Mammary epithelial cell (primary cell): ENCODE results near the gene NAPB.

Experiments
- EZH2 ChIP-seq: IDR thresholded peaks from 2 replicates; pipeline ENCODE4 v1.6.1; 2012; ENCODE audit warnings: low read length, inconsistent platforms, borderline replicate concordance
- TF ChIP-seq, protein P1 (sequence below), 2 donors: IDR thresholded peaks in 1 of 2; conservative IDR thresholded peaks in 1 of 2; 2 replicates each; pipeline ENCODE4 v1.5.1; 2011 to 2012; ENCODE audit warnings: inconsistent platforms in 2 of 2, low read length in 2 of 2, mild to moderate bottlenecking in 2 of 2, control low read depth in 1 of 2, low read depth in 1 of 2; ENCODE audit not compliant: insufficient read depth in 1 of 2; ENCODE audit errors: extremely low read depth in 1 of 2

DNA sequence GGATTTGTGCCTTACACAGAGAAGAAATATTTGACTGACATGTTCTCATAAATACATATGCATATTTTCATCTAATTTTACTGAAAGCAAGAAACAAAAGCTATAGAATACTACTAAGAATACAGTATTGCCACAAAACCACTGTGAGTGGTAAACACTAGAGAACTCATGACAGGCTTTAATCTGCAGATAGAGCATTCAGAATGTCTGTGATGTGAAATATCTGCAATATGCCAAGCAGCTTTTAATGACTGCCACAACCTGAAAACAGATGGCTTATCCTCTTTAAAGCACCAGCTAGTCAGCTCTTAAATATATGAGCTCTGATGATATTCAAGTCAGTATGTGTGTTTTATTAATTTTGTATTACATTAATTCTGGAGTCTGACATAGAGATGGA lies 3.4 kb downstream of the NAPB start:
- TF ChIP-seq, protein P1, sequence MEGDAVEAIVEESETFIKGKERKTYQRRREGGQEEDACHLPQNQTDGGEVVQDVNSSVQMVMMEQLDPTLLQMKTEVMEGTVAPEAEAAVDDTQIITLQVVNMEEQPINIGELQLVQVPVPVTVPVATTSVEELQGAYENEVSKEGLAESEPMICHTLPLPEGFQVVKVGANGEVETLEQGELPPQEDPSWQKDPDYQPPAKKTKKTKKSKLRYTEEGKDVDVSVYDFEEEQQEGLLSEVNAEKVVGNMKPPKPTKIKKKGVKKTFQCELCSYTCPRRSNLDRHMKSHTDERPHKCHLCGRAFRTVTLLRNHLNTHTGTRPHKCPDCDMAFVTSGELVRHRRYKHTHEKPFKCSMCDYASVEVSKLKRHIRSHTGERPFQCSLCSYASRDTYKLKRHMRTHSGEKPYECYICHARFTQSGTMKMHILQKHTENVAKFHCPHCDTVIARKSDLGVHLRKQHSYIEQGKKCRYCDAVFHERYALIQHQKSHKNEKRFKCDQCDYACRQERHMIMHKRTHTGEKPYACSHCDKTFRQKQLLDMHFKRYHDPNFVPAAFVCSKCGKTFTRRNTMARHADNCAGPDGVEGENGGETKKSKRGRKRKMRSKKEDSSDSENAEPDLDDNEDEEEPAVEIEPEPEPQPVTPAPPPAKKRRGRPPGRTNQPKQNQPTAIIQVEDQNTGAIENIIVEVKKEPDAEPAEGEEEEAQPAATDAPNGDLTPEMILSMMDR (conservative IDR thresholded peaks at IDR 0.05 in 1 of 2, IDR thresholded peaks at IDR 0.05 in 1 of 2; ENCODE audit: extremely low read depth in 1 of 2, insufficient read depth in 1 of 2, low read depth in 1 of 2, low read length in 2 of 2) = no peak
- no peak for TF ChIP-seq EZH2
